ENCODE measurements around the gene MMAB. TPM values are rescaled to one million over a fixed set of nuclear protein-coding genes. Genes with fewer than 3 reads are reported as not detected.

Gene MMAB
- total and polyA plus RNA-seq, 2 of the 13 experiments (the other 11 are each of a cell fraction or from before 2014, with no cell fraction given) = 26.1 to 77.3 TPM

DNA sequence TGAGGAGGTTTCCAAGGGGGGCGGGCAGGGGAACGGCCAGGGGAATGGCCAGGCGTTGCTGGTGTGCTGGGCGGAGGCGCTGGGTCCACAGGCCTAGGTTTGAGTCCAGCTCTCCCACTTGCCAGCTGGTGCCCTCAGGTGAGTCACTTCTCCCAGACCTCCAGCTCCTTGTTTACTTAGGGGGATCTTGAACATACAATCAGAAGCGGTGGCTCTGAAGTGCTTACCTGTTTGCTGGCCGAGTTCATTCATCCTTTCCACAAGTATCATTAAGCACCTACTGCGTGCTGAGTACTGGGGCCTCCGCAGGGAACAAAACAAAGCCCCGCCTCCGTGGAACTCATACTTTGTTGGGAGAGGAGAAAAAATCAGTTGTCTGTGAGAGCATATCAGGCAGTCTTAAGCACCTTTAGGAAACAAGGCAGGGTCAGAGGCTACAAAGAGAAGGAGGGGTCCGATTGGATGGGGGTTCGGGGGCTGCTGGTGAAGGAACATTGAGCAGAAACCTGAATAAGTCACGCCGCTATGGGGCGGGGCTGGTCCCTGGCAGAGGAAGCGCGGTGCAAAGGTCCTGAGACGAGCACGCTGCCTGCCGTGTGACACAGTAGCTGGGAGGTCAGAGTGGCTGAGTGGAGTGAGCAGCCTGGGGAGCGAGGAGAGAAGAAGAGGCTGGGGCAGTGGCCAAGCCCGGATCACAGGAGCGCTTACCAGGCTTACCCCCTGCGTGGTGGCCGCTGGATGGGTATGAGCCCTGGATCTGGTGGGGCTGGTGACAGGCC, 15.3 kb upstream of the MMAB start (continued):
- TF ChIP-seq, protein P1, sequence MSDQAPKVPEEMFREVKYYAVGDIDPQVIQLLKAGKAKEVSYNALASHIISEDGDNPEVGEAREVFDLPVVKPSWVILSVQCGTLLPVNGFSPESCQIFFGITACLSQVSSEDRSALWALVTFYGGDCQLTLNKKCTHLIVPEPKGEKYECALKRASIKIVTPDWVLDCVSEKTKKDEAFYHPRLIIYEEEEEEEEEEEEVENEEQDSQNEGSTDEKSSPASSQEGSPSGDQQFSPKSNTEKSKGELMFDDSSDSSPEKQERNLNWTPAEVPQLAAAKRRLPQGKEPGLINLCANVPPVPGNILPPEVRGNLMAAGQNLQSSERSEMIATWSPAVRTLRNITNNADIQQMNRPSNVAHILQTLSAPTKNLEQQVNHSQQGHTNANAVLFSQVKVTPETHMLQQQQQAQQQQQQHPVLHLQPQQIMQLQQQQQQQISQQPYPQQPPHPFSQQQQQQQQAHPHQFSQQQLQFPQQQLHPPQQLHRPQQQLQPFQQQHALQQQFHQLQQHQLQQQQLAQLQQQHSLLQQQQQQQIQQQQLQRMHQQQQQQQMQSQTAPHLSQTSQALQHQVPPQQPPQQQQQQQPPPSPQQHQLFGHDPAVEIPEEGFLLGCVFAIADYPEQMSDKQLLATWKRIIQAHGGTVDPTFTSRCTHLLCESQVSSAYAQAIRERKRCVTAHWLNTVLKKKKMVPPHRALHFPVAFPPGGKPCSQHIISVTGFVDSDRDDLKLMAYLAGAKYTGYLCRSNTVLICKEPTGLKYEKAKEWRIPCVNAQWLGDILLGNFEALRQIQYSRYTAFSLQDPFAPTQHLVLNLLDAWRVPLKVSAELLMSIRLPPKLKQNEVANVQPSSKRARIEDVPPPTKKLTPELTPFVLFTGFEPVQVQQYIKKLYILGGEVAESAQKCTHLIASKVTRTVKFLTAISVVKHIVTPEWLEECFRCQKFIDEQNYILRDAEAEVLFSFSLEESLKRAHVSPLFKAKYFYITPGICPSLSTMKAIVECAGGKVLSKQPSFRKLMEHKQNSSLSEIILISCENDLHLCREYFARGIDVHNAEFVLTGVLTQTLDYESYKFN (CRISPR knock-in tag; conservative IDR thresholded peaks at IDR 0.05) = peak; percentile 41
- TF ChIP-seq ZNF652 (CRISPR knock-in tag; IDR thresholded peaks at IDR 0.05; ENCODE audit: borderline replicate concordance, low read depth) (no peak), CAMTA2 (CRISPR knock-in tag; IDR thresholded peaks at IDR 0.05; ENCODE audit: borderline replicate concordance) (no peak), ZNF34 (CRISPR knock-in tag; IDR thresholded peaks at IDR 0.05; ENCODE audit: borderline replicate concordance) (no peak), ZNF670 (CRISPR knock-in tag; IDR thresholded peaks at IDR 0.05; ENCODE audit: borderline replicate concordance) (no peak), NFATC3 (CRISPR knock-in tag; IDR thresholded peaks at IDR 0.05) (no peak), ZNF496 (CRISPR knock-in tag; IDR thresholded peaks at IDR 0.05; ENCODE audit: insufficient replicate concordance) (no peak), HDAC2 (CRISPR knock-in tag; IDR thresholded peaks at IDR 0.05) (peak; percentile 27; the same call in 1 of the 2 replicates), SPEN (CRISPR knock-in tag; IDR thresholded peaks at IDR 0.05; ENCODE audit: low read depth) (no peak), KDM5B (CRISPR knock-in tag; IDR thresholded peaks at IDR 0.05; ENCODE audit: borderline replicate concordance) (peak; percentile 46; the same call in 1 of the 2 replicates), AHR (CRISPR knock-in tag; IDR thresholded peaks at IDR 0.05) (no peak), SOX5 (CRISPR knock-in tag; IDR thresholded peaks at IDR 0.05; ENCODE audit: borderline replicate concordance) (no peak), ZNF205 (CRISPR knock-in tag; IDR thresholded peaks at IDR 0.05) (no peak), ZNF446 (CRISPR knock-in tag; IDR thresholded peaks at IDR 0.05) (no peak)
- TF ChIP-seq, protein P2, sequence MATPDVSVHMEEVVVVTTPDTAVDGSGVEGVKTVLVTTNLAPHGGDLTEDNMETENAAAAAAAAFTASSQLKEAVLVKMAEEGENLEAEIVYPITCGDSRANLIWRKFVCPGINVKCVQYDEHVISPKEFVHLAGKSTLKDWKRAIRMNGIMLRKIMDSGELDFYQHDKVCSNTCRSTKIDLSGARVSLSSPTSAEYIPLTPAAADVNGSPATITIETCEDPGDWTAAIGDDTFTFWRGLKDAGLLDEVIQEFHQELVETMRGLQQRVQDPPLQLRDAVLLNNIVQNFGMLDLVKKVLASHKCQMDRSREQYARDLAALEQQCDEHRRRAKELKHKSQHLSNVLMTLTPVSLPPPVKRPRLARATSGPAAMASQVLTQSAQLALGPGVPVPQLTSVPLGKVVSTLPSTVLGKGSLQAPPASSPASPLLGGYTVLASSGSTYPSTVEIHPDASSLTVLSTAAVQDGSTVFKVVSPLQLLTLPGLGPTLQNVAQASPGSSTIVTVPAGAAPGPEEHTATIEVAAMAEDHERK (CRISPR knock-in tag; IDR thresholded peaks at IDR 0.05; ENCODE audit: low read depth) = no peak
- TF ChIP-seq, protein P3, sequence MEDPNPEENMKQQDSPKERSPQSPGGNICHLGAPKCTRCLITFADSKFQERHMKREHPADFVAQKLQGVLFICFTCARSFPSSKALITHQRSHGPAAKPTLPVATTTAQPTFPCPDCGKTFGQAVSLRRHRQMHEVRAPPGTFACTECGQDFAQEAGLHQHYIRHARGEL (CRISPR knock-in tag; IDR thresholded peaks at IDR 0.05) = no peak
- TF ChIP-seq, protein P4, sequence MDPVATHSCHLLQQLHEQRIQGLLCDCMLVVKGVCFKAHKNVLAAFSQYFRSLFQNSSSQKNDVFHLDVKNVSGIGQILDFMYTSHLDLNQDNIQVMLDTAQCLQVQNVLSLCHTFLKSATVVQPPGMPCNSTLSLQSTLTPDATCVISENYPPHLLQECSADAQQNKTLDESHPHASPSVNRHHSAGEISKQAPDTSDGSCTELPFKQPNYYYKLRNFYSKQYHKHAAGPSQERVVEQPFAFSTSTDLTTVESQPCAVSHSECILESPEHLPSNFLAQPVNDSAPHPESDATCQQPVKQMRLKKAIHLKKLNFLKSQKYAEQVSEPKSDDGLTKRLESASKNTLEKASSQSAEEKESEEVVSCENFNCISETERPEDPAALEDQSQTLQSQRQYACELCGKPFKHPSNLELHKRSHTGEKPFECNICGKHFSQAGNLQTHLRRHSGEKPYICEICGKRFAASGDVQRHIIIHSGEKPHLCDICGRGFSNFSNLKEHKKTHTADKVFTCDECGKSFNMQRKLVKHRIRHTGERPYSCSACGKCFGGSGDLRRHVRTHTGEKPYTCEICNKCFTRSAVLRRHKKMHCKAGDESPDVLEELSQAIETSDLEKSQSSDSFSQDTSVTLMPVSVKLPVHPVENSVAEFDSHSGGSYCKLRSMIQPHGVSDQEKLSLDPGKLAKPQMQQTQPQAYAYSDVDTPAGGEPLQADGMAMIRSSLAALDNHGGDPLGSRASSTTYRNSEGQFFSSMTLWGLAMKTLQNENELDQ (CRISPR knock-in tag; IDR thresholded peaks at IDR 0.05; ENCODE audit: borderline replicate concordance) = no peak
- TF ChIP-seq, protein P5, sequence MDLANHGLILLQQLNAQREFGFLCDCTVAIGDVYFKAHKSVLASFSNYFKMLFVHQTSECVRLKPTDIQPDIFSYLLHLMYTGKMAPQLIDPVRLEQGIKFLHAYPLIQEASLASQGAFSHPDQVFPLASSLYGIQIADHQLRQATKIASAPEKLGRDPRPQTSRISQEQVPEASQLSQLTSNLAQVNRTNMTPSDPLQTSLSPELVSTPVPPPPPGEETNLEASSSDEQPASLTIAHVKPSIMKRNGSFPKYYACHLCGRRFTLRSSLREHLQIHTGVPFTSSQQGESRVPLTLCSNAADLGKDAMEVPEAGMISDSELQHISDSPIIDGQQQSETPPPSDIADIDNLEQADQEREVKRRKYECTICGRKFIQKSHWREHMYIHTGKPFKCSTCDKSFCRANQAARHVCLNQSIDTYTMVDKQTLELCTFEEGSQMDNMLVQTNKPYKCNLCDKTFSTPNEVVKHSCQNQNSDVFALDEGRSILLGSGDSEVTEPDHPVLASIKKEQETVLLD (CRISPR knock-in tag; IDR thresholded peaks at IDR 0.05; ENCODE audit: low read depth) = no peak
- TF ChIP-seq, protein P6, sequence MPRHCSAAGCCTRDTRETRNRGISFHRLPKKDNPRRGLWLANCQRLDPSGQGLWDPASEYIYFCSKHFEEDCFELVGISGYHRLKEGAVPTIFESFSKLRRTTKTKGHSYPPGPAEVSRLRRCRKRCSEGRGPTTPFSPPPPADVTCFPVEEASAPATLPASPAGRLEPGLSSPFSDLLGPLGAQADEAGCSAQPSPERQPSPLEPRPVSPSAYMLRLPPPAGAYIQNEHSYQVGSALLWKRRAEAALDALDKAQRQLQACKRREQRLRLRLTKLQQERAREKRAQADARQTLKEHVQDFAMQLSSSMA (CRISPR knock-in tag; IDR thresholded peaks at IDR 0.05) = no peak

Measured in HepG2 (cell line).